HG02623 (cell line): Measurements from ENCODE around the gene MOB3A.

Source experiments
- ATAC-seq: cut with Tn5 transposase; IDR thresholded peaks from one replicate; pipeline ENCODE4 v1.9.1; 2021; ENCODE audit warnings: moderate library complexity; ENCODE audit not compliant: unreplicated experiment

MOB3A gene

DNA sequence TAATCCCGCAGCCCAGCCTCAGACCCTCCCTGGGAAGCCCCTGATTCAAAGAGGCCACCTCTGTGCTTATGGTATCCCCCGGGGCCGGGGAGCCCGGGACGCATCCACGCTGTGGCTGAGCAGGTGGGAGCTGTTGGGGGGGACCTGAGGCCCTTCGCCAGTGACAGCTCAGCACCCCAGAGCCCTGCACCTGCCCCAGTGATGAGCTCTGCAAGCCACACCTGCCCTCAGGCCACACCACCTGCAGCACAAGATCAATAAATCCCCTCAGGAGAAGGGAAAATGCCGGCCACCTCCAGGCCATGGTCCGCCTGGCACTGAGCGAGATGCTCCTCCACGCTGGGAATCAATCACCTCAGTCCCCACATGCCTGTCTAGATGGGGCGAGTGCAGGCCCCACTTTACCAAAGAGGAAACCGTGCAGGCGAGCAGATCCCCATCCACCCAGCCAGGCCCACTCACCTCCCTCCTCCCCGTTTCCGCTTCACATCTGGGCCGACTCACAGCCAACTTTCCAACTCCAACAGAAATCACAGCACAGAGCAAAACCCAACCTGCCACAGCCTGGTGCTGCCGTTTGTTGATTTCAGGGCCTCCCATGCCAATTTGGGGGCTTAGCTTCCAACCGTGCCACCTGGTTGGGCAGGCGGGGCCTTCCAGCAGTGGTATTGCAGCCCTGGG lies 12.8 kb downstream of the MOB3A start:
- ATAC-seq = no peak

DNA sequence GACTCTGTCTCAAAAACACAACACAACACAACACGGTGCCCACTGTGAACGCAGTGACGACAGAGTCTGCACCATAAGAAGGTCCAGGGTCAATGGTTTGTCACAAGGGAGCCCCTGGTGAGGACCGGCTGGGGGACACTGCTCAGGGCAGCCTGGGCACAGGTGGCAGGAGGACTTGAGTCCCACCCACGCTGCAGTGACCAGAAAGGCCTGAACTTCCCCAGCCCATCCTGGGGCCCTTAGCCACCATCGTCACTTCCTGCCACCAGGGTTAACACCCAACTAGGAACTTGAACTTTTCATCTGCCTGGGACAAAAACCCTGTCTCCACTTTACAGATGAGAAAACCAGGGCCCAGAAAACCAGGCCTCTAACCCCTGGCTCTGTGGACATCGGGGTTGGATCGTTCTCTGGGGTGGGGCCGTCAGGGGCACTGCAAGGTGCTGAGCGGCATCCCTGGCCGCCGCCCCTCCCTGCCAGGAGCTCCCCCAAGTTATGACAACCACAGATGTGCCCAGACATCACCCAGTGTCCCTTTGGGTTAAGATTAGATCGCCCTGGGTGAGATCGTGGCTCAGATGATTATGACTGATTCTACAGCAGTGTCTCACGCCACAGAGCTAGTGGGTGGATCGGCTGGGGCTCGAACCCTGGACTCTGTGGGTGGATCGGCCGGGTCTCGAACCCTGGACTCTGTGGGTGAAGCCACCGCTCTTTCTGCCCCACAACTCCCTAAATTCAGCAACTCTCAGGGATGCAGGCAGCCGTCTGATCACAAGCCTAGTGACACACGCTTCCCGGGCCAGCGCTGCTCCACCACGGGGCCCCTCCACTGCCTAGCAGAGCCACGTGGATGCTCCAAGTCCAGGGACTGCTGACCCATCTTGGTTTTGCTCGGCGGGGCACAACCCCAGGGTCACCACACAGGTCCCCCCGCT lies 14.0 kb downstream of the MOB3A start:
- no peak for ATAC-seq

DNA sequence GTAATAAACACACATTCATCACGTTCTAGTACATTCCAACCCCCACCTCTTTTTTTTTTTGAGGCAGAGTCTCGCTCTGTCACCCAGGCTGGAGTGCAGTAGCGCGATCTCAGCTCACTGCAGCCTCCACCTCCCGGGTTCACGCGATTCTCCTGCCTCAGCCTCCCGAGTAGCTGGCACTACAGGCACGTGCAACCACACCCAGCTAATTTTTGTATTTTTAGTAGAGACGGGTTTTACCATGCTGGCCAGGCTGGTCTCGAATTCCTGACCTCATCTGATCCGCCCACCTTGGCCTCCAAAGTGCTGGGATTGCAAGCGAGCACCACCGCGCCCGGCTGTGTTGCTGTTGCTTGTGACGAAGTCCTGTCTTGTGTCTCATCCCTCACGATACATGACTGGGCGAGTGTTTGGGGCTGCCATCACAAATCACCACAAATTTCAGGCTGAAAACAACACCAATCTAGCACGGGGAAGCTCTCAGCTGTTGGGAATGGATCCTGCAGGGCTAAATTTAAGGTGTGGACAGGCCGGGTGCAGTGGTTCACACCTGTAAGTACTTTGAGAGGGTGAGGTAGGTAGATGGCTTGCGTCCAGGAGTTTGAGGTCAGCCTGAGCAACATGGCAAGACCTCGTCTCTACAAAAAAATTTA lies 15.7 kb downstream of the MOB3A start:
- ATAC-seq = no peak

DNA sequence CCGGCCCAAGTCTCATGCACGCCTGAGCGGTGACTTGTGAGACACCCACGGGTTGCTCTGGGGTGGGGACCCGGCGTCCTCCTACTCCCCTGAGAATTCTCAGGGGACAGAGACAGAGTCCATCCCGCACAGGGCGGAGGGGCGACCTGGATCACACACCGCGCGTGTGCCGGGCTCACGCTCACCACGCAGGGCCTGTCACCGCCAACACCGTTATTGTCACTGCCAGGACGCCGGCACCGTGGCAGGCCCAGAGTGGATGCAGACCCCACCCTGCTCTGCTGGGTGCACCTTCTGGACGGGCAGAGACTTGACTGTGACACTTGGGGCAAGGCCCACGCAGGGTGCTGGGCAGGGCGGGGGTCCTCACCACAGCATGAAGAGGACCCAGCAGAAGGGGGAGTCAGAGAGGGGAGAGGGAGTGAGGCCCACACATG lies 16.2 kb downstream of the MOB3A start:
- ATAC-seq = no peak

DNA sequence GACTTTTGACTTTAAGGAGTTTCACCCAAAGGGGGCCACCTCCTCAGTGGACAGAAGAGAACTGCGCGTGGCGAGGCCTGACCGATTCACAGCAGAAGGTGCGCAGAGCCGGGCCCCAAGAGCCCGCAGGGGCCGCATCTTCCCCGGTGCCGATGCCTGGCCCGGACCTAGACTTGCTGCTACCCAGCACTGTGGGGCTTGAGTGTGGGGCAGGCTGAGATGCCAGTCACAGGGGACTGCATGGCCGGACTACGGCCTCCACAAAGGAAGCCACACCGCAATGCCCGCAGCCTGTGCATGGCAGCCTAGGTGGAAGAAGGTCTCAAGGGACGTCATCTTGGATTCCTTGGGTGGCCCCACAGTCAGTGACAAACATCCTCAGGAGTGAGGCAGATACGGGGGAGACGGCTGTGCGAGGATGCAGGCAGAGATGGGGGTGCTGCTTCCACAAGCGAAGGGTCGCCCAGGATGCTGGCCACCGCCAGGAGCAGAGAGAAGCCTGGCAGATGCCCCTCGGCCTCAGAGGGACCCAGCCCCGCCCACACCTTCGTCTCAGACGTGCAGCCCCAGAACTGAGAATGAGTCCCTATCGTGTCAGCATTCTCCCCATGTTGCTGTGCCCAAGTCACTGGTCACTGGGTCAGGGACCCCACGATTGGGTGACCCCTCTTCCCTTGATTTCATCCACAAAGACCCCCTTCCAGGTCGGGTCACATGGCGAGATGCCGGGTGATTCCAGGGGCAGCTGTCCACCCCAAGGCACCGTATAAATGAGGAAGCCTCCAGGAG lies 16.9 kb downstream of the MOB3A start:
- ATAC-seq = no peak

DNA sequence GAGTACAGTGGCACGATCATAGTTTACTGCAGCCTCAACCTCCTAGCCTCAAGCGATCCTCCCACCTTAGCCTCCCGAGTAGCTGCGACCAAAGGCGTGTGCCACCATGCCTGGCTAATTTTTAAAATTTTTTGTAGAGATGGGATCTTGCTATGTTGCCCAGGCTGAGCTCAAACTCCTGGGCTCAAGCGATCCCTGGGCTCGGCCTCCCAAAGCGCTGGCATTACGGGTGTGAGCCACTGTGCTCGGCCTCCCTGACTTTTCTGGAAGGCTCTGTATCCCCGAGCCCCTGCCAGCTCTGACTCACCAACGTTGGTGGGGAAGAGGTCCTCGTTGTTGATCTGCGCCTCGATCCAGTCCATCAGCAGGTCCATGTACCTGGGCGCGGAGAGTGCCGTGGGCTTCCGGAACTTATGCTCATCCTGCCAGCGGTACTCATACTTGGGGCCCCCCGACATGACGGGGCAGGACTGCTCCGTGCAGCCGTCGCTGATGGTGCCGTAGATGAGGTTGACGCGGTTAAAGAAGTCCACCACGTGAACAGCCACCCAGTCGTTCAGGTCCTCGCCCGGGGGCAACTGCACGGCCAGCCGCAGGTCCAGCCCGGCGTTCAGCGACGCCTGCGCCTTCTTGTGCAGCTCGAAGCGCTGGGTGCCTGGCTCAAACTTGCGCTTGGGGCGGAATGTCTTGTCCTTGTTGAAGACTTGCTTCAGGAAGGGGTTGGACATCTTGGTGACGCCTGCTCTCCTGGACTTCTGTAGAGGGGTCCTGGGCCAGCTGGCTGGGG lies 18.1 kb downstream of the MOB3A start:
- ATAC-seq = no peak

DNA sequence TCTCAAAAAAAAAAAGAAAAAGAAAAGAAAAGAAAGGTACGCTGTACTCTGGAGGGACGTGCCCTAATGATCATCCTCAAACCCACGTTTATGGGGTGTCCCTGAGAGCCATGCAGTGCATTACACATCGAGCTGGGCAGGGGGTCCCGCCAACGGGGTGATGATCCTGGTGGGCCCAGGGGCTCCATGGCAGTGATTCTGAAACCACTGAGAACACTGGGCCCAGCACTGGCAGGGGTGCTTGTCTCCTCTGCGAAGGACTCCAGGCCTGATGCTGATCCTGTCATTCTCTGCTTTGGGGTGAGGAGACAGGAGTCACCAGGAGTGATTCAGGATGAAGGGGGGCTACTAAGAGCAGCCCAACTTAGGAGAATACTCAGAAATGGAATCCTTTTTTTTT lies 18.7 kb downstream of the MOB3A start:
- ATAC-seq = no peak

DNA sequence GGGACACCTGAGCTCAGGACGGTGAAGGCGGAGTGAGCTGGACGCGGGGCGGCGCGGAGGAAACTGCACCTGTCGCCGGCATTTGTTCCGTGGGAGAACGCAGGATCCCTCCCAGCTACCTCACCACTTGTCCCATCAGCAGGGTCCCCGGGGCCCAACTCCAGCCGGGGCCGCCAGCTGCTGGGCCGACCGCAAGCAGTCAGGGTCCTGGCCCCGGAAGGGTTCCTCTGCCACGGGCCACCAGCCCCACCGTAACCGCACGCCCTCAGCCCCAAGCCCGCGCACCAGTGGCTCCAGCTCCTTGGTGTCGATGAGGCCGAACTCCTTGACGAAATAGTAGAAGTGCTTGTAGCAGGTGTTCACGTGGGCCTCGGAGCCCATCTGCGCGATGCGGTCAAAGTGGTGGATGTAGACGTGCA lies 19.6 kb downstream of the MOB3A start:
- ATAC-seq = no peak

DNA sequence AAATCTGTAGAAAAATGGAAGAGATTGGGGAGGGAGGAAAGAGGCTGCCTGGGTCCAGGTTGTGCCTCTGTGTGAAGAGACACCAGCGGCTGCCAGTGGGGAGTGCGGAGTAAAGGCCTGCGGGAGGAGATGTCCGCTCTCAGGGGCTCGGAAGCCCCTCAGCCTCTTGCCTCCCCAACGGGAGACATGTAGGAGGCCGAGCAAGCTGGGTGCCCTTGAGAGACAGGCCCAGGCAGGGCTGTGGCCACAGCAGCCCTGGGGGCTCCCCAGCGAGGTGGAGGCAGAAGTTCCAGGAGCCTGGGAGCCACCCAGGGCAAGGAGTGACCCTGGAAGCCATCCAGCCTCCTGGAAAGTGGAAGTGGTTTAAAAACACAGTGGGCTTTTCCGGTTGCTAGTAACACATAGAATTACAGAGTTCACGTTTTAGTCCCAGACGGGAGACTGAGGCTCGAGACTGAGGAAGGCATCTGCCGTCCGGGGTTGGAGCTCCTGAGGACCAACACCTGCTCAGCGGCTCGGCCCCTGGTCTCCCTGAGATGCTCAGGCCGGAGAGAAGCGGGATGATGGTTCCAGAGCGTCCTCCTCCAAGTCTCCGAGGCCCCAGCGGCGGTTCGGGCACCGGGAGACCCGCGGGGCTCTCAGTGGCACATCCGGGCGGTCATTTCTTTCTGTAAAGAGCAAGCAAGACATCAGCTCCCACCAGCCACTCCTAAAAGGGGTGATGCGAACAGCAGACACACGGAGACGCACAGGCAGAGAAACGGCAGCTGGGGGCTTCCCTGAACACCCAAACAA lies 23.2 kb downstream of the MOB3A start:
- ATAC-seq = no peak

DNA sequence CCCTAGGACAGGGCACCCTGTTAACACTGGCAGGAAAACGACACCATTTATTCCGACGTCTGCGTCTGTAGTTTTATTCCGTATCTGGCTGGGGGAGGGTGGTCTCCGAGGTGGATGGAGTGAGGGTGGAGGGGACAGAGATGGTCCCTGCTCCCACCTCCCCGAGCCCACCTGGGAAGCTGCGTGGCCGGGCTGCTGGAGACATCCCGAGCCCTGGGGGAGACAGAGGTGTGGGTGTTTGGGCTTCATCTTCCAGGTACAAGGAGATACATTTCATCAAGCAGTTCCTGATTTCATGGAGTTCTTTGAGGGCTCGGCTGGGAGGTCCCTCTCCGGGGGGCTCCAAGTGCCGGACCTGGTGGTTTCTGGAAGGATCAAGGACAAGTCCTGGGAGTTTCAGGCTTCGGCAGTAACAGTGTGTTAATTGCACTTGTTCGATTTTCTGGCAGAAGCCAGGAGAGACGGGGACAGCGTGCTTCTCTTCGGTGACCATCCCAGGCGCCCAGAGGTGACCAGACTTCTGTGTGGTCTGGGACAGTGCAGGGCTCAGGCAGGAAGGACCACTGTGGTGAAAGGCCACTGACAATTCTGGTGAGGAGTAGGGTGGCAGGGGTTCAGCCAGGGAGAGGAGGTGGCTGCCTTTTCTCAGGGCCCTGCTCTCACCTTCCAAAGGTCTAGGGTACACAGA lies 25.0 kb downstream of the MOB3A start:
- no peak for ATAC-seq

DNA sequence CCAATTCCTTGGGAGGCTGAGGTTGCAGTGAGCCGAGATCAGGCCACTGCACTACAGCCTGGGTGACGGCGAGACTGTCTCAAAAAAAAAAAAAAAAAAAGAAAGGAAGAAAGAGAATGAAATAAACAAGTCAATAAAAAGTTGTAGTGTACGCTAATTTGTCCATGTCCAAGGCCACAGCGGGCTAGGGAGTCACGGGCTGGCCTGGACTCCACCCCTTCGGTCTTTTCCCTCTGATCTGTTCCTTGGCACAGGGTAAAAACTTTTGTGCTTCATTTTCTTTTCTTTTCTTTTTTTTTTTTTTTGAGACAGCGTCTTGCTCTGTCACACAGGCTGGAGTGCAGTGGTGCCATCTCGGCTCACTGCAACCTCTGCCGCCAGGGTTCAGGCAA lies 25.7 kb downstream of the MOB3A start:
- no peak for ATAC-seq

DNA sequence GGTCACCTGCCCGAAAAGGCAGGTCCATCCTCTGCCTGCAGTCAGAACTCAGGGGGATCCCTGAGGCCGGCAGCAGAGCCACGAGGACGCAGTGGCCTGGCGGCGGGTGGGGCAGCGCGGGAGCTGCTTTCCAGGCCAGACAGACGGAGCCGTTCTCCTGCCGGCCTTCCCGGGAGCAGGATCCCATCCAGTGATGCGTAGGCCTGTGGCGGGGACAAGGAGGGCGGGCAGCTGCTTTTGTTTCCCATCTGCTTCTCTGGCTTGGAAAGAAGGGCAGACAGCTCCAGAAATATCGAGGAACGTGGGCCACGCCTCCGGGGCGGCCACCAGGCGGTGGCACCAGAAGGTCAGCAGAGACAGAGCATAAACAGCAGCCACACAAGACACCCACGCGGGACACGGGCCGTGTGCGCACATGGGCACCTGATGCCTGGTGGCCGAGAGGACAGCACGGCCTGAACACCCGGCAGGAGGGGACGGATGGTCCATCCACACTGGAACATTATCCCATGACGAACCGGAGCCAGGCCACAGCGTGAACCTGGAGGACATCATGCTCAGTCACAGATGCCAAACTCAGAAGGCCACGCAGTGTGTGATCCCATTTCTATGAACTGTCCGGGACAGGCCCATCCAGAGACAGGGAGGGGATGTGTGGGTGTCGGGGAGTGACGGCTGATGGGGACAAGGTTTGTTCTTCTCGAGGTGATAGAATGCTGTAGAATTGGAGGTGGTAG lies 31.2 kb downstream of the MOB3A start:
- ATAC-seq = no peak

DNA sequence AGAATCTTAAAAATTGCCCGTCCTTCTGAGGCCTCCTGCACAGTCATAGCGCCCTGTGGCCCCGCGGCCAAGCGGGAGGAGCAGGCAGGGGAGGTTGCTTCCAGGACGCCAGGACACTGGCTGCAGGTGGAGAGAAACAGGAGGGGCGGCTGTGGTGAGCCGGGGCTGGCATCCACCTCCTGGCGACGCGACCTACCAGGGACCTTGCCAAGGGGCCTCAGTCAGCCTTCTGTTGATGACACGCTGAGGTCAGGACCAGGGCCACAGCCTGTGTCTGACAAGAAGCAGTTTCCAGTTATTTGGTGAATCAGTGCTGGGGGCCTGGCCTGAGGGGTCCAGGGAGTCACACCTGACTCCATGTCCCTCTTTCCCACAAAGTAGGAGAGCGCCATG lies 31.7 kb downstream of the MOB3A start:
- no peak for ATAC-seq

DNA sequence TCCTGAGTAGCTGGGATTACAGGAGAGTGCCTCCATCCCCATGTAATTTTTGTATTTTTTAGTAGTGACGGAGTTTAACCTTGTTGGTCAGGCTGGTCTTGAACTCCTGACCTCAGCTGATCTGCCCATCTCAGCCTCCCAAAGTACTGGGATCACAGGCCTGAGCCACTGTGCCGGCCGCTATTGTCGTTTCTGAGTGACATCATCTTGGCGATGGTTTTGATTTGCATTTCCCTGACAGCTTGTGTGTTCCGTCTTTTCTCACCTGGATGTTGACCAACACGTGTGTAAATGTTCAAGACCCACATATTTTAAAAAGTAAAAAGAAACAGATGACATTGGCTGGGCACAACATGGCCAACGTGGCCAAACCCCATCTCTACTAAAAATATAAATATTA lies 32.3 kb downstream of the MOB3A start:
- no peak for ATAC-seq

DNA sequence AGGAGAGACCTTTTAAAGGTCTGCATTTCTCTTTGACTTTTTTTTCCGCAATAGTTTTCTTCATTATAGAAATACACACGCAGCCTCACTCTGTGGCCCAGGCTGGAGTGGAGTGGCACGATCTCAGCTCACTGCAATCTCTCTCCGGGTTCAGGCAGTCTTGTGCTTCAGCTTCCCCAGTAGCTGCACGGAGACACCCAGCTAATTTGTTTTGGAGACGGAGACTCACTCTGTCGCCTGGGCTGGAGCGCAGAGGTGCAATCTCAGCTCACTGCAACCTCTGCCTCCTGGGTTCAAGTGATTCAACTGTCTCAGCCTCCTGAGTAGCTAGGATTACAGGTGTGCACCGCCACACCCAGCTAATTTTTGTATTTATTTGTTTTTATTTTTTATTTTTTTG lies 33.4 kb downstream of the MOB3A start:
- no peak for ATAC-seq

DNA sequence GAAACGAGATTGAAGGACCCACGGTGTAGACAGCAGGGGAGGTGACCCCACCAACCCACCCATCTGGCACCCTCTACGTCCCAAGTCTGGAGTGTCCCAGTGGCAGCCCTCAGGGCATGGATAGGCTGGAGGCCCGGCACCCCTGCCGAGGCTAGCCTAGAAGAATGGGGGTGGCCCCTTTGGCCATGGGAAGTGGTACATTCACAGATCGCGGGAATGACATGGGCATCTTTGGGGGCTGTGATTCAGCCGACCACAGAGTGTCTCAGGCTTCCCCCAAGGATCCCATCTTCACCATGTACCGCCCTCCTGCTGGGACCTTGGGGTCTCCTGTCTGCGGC lies 33.8 kb downstream of the MOB3A start:
- ATAC-seq = no peak

DNA sequence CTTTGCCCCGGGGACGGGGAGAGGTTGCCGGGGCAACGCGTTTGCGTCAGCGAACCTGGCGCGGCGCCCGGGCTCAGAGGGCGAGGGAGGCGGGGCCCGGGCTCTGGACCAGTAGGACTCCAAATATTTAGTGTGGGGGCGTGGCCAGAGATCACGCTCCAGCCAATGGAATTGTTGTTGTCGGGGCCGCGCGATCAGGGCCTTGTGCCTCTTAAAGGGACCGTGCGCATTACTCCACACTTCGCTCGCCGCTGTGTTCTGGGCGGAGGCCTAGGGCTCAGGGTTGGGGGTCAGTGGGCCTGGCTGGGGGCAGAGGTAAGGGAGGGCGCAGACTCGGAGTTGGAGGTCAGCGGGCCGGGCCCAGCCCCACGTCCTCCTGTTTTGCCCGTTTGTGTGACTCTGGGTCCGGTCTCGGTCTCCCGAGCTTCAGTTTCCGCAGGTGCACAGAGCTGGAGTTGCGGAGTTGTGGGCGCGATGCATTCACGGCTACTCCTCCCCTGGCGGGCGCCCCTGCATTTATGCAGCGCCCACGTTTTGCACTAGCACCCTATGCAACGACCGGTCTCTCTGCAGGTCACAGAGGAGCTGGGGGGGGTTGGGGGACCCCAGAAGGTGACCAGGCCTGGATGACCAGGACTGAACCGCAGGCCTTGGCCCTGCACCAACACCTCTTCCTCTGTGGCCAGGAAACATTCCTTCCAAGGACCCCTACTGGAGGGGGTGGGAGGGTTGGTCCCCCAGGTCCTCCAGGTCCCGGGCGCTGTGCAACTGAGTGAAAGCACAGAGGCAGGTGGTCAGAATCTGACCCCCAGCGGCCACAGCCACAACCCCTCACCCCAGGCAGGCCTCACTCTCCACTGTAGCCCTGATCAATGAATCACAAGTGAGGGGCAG lies 34.4 kb downstream of the MOB3A start:
- ATAC-seq = peak; percentile 78
